DMS 273 treated with DMSO at 0.1 percent for 48 hours (cell line): Measurements from ENCODE around the gene BRI3BP.
A peak's percentile ranks its signal among the peaks of the same experiment; 100 is the strongest.
"Not testable (repeated sequence)": the region's sequence is repeated elsewhere in the genome, so short reads cannot be mapped to it uniquely, and the experiment has no call there.

Source experiments
- DNase-seq: peaks from one replicate; lab custom pipeline; 2025; lab: John Stamatoyannopoulos, UW

The BRI3BP gene

GRCh38 chr12:124972211-124972610 lies 21.2 kb upstream of the BRI3BP start:
- DNase-seq, result no peak

DNA sequence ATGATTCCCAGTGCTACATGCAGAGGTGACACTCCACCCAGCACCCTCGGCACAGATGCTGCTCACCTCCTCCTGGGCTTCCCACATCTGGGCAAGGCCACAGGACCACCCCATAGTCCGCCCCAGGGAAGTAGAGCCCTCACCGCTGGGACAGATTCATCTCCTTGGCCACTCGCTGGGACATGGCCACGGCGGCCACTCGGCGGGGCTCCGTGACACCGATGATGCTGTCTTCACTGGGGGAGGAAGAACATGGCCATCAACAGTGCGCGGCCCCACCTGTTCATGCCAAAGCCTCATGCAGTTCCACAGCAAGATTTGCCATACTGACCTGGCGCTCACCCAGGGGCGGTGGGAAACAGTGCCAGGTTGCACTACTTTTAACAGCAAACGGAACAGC lies 18.2 kb upstream of the BRI3BP start:
- no peak for DNase-seq

DNA sequence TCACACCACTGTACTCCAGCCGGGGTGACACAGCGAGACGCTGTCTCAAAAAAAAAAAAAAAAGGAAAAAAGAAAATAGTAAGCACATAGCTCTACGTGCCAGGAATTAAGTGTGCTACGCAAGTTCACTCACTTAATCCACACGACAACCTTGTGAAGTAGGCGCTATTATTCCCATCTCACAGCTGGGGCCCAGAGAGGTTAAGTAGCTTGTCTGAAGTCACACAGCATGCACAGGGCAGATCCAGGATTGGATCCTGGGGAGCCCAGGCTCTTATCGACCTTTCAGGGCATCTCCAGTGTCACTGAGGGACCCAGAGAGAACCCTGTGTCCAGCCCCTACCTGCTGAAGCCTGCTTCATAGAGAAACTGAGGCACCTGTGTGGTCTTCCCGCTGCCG lies 16.4 kb upstream of the BRI3BP start:
- DNase-seq, result no peak

- DNase-seq, result no peak
Measured at GRCh38 chr12:124979568-124979967, 13.9 kb upstream of the BRI3BP start.

DNA sequence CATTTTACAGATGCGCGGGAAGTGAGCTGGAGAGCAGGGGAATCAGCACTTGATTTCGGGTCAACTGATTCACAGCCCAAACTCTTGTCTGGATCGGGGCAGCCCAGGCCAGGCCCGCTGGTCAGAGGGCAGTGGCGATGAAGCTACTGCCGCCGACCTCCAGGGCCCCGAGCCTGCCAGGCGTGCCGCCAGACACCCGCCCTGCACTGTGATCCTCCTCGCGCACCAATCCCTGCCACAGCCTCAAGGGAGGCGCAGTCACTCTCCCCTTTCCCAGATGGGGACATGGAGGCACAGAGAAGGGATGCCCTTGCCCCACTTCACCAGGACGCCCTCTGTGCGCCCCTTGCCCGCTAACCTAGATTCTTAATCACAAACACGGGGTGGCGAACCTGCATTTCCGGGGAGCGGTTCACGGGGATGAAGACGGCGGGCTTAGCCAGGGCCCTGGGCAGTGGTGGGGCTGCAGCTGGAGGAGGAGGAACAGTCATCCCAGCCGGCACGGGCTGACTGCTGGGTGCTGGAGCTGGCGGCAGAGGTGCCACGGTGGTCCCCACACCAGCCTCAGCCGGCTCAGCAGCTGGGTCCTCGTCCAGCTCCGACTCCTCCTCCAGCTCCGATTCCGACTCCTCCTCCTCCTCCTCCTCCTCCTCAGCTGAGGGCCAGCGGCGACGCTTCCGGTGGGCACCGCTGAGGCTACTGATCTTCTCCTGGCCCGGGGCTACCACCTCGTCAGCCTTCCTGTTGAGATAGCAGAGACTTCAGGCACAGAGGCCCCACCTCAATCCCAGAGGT lies 13.2 kb upstream of the BRI3BP start:
- no peak for DNase-seq

DNA sequence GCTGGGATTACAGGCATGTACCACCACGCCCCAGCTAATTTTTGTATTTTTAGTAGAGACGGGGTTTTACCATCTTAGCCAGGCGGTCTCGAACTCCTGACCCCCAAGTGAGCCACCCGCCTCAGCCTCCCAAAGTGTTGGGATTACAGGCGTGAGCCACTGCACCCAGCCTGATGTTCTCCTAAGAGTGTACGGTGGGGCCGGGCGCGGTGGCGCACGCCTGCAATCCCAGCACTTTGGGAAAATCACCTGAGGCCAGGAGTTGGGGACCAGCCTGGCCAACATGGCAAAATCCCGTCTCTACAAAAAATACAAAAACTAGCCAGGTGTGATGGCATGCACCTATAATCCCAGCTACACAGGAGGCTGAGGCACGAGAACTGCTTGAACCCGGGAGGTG lies 6.6 kb upstream of the BRI3BP start:
- DNase-seq, result not testable (repeated sequence)

DNA sequence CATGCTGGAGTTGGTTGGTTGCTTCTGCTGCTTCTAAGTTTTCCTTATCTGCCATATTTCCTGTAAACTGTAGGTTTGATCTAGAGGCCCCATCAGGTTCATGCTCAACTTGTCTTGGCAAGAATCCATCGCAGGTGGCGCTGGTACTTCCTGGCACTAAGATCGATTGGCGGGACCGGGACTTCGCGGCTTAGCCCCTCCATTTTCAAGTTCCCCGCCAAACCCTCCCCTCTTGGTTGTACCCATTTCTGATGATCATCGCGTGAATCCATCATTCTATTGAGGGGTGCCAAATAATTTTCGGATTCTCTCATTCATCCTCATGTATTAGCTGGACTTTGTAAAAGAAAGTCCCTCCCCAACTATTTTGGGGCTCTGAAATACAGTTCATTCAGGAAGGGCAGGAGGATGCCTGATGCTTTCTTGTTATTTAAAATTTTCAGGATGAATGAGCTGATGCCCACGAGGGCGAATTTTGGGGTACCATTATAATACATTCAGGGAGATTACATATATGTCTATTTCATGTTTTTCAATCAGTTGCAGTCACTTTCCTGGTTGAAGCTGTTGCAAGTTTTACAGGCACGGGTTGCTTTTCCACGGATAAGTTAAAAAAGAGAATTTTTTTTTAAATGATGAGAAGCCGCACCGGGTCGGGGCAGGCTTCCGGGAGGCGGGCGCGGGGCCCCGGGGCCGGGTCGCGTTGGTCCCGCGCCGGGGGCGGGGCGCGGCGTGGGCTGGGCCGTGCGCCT lies 395 bp upstream of the BRI3BP start:
- peak; percentile 73 for DNase-seq

- DNase-seq, result no peak
Measured at GRCh38 chr12:124994437-124994975, 1.1 kb downstream of the BRI3BP start.

GRCh38 chr12:124995200-124995961 lies 1.9 kb downstream of the BRI3BP start:
- DNase-seq, result no peak

DNA sequence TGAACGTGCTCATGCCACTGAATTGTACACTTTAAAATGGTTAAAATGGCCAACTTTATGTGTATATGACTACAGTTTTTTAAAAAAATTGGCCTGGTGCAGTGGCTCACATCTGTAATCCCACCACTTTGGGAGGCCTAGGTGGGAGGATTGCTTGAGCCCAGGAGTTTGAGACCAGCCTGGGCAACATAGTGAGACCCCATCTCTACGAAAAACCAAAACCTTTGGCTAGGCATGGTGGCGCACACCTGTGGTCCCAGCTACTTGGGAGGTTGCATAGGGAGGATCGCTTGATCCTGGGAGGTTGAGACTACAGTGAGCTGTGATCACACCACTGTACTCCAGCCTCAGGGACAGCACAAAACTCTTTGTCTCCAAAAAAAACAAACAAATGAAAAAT lies 5.3 kb downstream of the BRI3BP start:
- DNase-seq, result no peak

GRCh38 chr12:125001636-125002035 lies 8.2 kb downstream of the BRI3BP start:
- no peak for DNase-seq

- no peak for DNase-seq
Measured at GRCh38 chr12:125003021-125003420, 9.6 kb downstream of the BRI3BP start.

- DNase-seq, result no peak
Measured at GRCh38 chr12:125004621-125005020, 11.2 kb downstream of the BRI3BP start.

- no peak for DNase-seq
Measured at GRCh38 chr12:125005652-125006051, 12.2 kb downstream of the BRI3BP start.

- no peak for DNase-seq
Measured at GRCh38 chr12:125006365-125006764, 12.9 kb downstream of the BRI3BP start.

DNA sequence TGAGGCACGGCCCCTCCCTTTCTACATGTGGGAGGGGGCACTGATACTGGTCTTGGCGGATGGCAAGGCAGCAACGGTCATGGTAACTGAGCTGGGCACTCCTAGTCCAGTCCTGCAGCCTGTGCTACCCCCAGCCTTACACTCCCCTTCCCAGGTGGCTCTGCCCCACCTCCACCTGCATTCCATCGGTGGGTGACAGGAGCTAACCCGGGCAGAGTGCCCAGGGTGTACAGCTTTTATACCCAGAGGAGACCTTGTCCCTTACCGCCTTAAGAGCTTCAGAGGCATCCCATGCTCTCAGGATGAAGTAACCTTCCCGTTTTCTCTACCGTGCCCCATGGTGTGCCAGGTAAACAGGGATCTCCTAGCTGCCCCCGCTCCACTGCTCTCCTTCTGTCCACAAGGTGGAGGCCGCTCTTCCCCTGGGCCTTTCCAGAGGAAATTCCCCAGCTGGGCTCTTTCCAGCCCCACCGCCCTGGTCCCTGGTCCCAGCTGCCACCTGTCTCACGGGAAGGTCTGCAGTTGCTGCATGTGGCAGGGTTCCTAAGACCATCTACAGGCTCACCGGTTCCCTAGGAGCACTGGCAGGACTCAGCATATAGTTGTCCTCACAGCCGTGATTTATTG lies 20.5 kb downstream of the BRI3BP start:
- DNase-seq, result no peak

GRCh38 chr12:125014526-125014925 lies 21.1 kb downstream of the BRI3BP start:
- no peak for DNase-seq

DNA sequence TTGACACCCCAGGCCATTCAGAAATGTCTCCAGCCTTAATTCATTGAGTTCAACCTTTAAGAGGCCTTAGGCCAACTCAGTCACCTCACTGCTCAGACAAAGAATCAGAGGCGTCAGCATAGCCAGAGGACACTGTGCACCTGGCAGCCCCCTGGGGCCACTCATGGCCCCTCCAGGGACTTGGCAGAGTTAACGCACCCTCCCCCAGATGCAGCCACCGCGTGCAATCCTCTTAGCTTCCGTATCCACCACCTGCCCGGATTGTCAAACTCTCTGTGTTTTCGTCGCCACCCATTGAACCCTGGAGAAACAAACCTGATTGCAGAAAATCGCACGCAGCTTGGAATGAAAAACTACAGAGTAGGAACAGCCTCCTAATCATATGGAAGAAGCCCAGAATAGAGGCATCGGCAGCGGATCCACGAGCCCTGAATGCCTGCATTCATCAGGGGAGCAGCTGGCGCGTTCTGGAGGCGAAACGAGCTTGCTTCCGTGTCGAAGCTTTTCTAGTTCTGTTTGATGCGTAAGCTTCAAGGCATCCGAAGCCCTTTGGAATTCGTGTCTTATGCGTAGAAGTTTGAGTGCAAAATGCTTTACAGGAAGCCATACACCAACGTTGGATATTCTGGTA lies 22.4 kb downstream of the BRI3BP start:
- no peak for DNase-seq

DNA sequence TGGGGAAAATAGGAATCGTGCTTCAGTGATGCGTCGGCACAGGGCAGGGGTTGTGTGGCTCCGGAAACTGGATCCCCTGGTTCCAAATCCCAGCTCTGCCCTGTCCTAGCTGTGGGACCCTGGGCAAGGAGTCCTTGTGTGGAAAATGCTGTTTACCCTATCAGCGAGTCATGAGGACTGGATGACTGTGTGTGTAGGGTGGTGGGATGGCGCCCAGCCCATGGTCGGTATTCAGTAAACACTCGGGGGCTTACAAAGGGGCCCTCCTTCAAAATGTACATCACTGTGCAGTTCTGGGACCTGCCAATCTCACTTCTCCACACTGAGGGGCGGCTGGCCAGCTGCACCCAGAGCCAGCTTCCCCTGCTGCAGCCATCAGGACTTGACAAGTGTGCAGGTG lies 24.4 kb downstream of the BRI3BP start:
- DNase-seq, result no peak

- DNase-seq, result no peak
Measured at GRCh38 chr12:125018356-125018755, 24.9 kb downstream of the BRI3BP start.

GRCh38 chr12:125021096-125021495 lies 27.7 kb downstream of the BRI3BP start:
- DNase-seq, result no peak

- DNase-seq, result no peak
Measured at GRCh38 chr12:125021771-125022170, 28.3 kb downstream of the BRI3BP start.
